HepG2 (cell line): ENCODE measurements around the gene MICAL3. TPM values are rescaled to one million over a fixed set of nuclear protein-coding genes. Genes with fewer than 3 reads are reported as not detected.

Experiments used
- microRNA counts: library from miRNA; unstranded; fragments of <30 nt; microRNA quantifications from one replicate; lab custom pipeline; 2015
- microRNA-seq: library from miRNA; unstranded; fragments of <30 nt; microRNA quantifications from one replicate; pipeline ENCODE4, GENCODE V29; 2020
- polyA plus RNA-seq, 8 experiments: library from polyadenylated mRNA; depleted of rRNA in 3 of 8; stranded (reverse) in 7 of 8; unstranded in 1 of 8; fragments of >200 nt; fragmentation: Illumina TruSeq in 4 of 8; extraction: Trizol in 4 of 8; gene quantifications; 2 replicates each; pipeline versions ENCODE4 v1.2.1 to v1.2.3, GENCODE V29; 2011 to 2016; ENCODE audit warnings: low read depth in 4 of 8, missing spikeins in 1 of 8, mixed read lengths in 1 of 8; ENCODE audit not compliant: insufficient read depth in 1 of 8
- small RNA-seq, 3 experiments: library from RNA; depleted of rRNA; stranded (forward); fragments of <200 nt; gene quantifications; one replicate each; pipeline ENCODE3, GENCODE V24; 2012; ENCODE audit warnings: low read depth in 2 of 3, low replicate concordance in 1 of 3; ENCODE audit not compliant: insufficient read length in 3 of 3, insufficient read depth in 2 of 3
- total RNA-seq, 5 experiments: library from RNA; depleted of rRNA; stranded (reverse); fragments of >200 nt; fragmentation: Illumina TruSeq; extraction: Trizol; gene quantifications; 2 replicates each; pipeline ENCODE4 v1.2.3, GENCODE V29; 2016; ENCODE audit warnings: low read depth in 1 of 5

MICAL3 gene
- total and polyA plus RNA-seq, 2 of the 13 experiments (the other 11 are each of a cell fraction or from before 2014, with no cell fraction given): 5.3 to 12.5 TPM

MicroRNAs within 50 kb of the gene (microRNA counts, 767-probe panel; counts per million panel counts)
- not detected for microRNA hsa-miR-648 (lab: Ali Mortazavi, UCI)

Small RNAs within 50 kb of the gene (microRNA-seq; reads per million reads assigned to microRNA genes)
- not detected for gene MIR3198-1
- gene MIR648: not detected

Small RNAs within 50 kb of the gene (small RNA-seq; reads per million reads assigned to genes)
- gene MIR3198-1: 0 reads per million in 3 experiments
- gene MIR648: 0 reads per million in 3 experiments

Other genes with a start within 250 kb of the MICAL3 start
- gene PEX26, start 53.4 kb upstream of the MICAL3 start, total RNA-seq (2016; rRNA removed; fragmentation: Illumina TruSeq; extraction: Trizol): 25.1 and 30.6 TPM in 2 replicates
- 10.6 and 15.4 TPM in 2 replicates for gene PEX26, start 53.4 kb upstream of the MICAL3 start, polyA plus RNA-seq (2011; rRNA removed)
- 0.17 and 0.35 TPM in 2 replicates for gene TUBA8, start 86.2 kb upstream of the MICAL3 start, total RNA-seq (2016; rRNA removed; fragmentation: Illumina TruSeq; extraction: Trizol)
- gene TUBA8, start 86.2 kb upstream of the MICAL3 start, polyA plus RNA-seq (2011; rRNA removed): 0.69 and 0.80 TPM in 2 replicates
- 32.1 and 41.5 TPM in 2 replicates for gene USP18, start 125.6 kb upstream of the MICAL3 start, total RNA-seq (2016; rRNA removed; fragmentation: Illumina TruSeq; extraction: Trizol)
- 25.6 and 26.3 TPM in 2 replicates for gene USP18, start 125.6 kb upstream of the MICAL3 start, polyA plus RNA-seq (2011; rRNA removed)